ENCODE data around the gene ATP10A.

GRCh38 chr15:25705433-25706115, 157.6 kb downstream of the ATP10A start:
- TF ChIP-seq ZBTB33 (IDR thresholded peaks at IDR 0.05; ENCODE audit: extremely low read depth, insufficient replicate concordance, low read length) (no peak), SIN3A (IDR thresholded peaks at IDR 0.05; ENCODE audit: low read depth) (no peak), CTCF (IDR thresholded peaks at IDR 0.05 in 2 of 3, conservative IDR thresholded peaks at IDR 0.05 in 1 of 3; ENCODE audit: borderline replicate concordance in 1 of 3, insufficient read depth in 1 of 3, low read depth in 2 of 3, low read length in 2 of 3) (no peak), EZH2 (IDR thresholded peaks at IDR 0.05) (no peak), EGR1 (IDR thresholded peaks at IDR 0.05; ENCODE audit: low read depth) (no peak)
